ENCODE measurements around the gene LHFPL3.

GRCh38 chr7:104933521-104933988 is 605.2 kb downstream of the LHFPL3 start:
- no peak for TF ChIP-seq CEBPB (IDR thresholded peaks at IDR 0.05)
- no peak for TF ChIP-seq BHLHE40 (IDR thresholded peaks at IDR 0.05; ENCODE audit: low read depth, low read length)
- TF ChIP-seq CHD2 (IDR thresholded peaks at IDR 0.05; ENCODE audit: low read length, partially characterized antibody) = no peak
- no peak for TF ChIP-seq REST (IDR thresholded peaks at IDR 0.05)
- TF ChIP-seq CTCF (IDR thresholded peaks at IDR 0.05) = no peak
- no peak for TF ChIP-seq NPAS2 (CRISPR knock-in tag; IDR thresholded peaks at IDR 0.05; ENCODE audit: borderline replicate concordance)
- no peak for TF ChIP-seq MAX (IDR thresholded peaks at IDR 0.05)
- no peak for TF ChIP-seq CBX8 (IDR thresholded peaks at IDR 0.05)
- TF ChIP-seq JUN (IDR thresholded peaks at IDR 0.05) = no peak
- TF ChIP-seq SMC3 (IDR thresholded peaks at IDR 0.05) = no peak
- no peak for TF ChIP-seq RNF2 (IDR thresholded peaks at IDR 0.05; ENCODE audit: borderline replicate concordance, low read depth)
